Skeletal muscle cell (primary cell): ENCODE data around the gene ALG1L2.
"Not testable (repeated sequence)": the region's sequence is repeated elsewhere in the genome, so short reads cannot be mapped to it uniquely, and the experiment has no call there.

Source experiments
- DNase-seq: peaks from one replicate; pipeline ENCODE4 v3.0.0-alpha.2; 2010; ENCODE audit warnings: low read depth
- H3K4me3 ChIP-seq: 2 replicates; pipeline ENCODE4 v1.5.1; 2011; ENCODE audit warnings: low read depth, mild to moderate bottlenecking, control low read depth, low read length, moderate library complexity

The ALG1L2 gene, protein sequence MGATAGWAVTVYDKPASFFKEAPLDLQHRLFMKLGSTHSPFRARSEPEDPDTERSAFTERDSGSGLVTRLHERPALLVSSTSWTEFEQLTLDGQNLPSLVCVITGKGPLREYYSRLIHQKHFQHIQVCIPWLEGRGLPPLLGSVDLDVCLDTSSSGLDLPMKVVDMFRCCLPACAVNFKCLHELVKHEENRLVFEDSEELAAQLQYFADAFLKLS

DNA sequence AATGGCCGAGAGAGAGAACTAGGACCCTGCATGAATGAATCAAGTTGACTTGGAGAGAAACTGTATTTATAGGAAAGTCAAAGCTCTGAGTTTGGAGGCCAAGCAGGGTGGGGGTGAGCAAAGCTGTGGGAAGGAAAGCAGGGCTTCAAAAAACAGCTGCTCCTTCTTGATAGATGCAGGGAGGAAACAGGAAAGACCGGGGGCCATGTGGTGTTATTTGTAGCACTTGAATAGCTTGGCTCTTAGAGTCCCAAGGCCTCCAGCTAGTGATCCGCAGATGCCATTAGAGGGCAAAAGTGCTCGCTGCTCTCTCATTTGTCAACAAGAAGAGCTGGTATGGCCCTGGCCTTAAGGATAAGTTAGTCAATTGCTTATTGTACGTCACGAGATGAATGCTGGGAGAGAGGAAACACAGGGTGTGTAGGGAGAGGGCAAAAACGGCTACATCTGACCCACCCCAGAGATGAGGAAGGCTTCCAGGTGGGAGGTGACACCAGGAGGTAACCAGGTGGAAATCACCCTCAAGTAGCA, at the start of gene ALG1L2:
ALG1L2 (plus strand) TSS at position 481 of the 531 bp plus-strand sequence. CDS start 186 bp downstream, outside the sequence.
- no peak within 1 kb of the TSS for H3K4me3 ChIP-seq
- no peak for DNase-seq

DNA sequence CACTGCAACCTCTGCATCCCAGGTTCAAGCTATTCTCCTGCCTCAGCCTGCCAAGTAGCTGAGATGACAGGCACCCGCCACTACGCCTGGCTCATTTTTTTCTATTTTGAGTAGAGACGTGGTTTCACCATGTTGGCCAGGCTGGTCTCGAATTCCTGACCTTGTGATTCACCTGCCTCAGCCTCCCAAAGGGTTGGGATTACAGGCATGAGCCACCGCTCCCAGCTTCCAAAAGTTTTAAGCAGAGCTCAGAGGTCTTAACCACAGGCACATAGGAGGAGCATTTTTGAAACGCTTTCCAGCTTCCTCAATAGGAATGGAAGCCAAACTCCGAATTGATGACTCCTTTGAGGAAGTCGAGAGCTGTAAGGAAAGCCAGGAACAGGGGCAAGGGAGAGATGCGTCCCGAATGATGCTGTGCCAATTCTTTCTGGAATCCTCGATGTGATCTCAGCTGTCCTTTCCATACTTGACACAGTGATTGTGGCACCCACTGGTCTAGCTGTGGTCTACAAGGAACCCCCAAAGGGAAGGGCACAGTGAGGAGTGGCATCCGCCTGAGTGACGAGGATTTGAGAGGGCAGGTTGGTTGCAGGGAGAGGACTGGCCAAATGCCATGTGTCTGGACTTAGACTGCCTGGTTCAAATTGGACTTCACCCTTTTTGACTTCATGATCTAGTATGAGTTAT, 44.4 kb upstream of the ALG1L2 start:
- not testable (repeated sequence) for H3K4me3 ChIP-seq
- DNase-seq, result peak; percentile 34

DNA sequence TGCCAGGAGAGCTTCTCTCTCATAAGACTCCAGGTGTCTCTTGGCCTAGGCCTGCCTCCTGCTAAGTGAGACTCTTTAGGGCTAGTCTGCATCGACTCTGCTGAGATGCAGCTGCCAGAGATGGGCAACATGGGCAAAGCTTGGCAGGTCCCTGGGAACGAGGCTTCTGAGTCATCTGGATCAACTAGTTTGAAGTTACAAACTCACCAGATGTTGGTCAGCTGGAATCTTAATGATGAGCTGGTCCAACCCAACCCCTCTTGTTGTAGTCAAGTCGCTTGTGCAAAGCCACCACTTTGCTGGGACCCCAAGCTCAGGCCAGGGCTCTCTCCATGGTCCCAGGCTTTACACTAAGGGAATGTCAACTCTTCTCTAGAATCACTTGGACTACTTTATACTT, 38.9 kb upstream of the ALG1L2 start:
- H3K4me3 ChIP-seq, DNase-seq: not testable (repeated sequence)

DNA sequence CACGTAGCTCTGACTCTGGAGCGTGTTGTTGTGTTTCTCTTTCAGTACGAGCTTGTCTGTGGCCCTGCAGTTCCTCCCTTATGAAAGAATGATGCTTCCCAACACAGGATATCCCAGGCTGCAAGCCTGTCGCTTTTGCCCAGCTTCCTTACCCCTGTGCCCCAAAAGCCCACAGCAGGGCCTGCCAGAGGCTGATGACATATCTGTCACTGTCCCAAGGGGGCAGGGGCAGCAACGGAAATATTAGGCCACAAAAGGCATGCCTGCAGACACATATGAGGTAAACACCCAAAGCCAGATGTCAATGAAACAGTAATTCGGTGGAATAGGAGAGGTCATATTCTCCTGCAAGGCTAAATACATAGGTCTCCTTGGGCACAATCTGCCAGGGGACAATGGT, 38.0 kb upstream of the ALG1L2 start:
- DNase-seq, H3K4me3 ChIP-seq: not testable (repeated sequence)

DNA sequence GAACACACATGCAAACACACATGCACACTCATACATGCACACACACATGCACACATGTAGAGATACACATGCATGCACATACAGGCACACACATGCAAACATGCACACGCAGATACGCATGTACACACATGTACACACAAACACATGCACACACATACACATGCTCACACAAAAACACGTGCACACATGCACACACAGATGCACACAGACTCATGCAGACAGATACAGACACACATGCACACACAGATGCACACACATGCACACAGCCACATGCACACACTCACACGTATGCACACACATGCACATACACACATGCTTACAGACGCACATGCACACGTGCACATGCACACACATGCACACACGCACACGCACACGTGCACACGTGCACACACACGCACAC, 37.3 kb upstream of the ALG1L2 start:
- DNase-seq, result no peak
- H3K4me3 ChIP-seq, result no peak overlapping the region

DNA sequence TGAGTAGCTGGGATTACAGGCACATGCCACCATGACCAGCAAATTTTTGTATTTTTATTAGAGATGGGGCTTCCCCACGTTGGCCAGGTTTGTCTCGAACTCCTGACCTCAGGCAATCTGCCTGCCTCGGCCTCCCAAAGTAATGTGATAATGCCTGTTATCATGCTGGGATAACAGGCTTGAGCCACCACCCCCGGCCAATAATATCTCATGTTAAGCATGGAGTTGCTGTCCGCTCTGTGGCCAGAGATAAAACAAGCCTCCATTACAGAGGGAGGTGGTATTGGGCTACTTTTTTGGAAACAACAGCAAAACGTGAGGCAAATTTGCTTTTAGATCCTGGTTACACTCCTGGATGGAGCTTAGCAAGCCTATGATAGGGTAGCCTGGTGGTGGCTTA, 32.9 kb upstream of the ALG1L2 start:
- no peak for DNase-seq

DNA sequence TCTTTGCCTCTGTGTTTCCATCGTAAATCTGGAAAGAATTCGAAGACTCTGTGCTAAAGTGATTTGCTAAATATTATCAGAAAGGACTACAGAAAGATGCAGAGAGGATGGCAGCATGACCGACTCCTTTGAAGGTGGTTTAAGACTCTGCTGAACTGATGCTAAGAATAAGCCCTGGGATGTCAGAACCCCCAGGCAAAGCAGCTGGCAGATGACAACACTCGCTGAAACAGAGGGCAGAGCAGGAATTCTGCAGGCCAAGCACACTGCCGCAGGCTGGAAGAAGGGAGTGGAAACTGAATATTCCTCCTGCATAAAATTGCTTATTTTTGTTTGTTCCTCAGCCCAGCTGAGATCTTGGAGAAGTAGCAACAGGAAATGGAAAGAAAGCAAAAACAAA, 29.3 kb upstream of the ALG1L2 start:
- DNase-seq, H3K4me3 ChIP-seq: not testable (repeated sequence)

More for the DNA sequence above, 32.9 kb upstream of the ALG1L2 start:
- H3K4me3 ChIP-seq, result no peak overlapping the region

DNA sequence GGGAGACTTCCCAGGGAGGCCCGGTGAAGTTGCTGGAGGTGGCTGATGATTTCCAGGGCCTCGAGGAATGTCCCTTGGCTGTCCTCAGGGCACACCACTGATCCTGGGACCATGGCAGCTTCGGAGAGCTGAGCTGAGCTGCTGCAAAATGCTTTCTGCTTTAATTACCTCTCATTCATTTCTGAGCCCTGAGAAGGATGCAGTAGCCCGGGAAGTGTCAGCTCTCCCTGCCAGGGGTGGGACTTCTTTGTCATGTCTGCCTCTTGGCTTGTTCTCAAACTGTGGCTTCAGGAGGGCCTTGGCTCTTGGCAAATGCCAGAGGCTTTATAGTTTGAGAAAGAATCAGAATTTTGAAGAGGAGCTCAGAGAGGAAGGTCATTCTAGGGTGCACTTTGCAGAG, 28.7 kb upstream of the ALG1L2 start:
- not testable (repeated sequence) for H3K4me3 ChIP-seq, DNase-seq

DNA sequence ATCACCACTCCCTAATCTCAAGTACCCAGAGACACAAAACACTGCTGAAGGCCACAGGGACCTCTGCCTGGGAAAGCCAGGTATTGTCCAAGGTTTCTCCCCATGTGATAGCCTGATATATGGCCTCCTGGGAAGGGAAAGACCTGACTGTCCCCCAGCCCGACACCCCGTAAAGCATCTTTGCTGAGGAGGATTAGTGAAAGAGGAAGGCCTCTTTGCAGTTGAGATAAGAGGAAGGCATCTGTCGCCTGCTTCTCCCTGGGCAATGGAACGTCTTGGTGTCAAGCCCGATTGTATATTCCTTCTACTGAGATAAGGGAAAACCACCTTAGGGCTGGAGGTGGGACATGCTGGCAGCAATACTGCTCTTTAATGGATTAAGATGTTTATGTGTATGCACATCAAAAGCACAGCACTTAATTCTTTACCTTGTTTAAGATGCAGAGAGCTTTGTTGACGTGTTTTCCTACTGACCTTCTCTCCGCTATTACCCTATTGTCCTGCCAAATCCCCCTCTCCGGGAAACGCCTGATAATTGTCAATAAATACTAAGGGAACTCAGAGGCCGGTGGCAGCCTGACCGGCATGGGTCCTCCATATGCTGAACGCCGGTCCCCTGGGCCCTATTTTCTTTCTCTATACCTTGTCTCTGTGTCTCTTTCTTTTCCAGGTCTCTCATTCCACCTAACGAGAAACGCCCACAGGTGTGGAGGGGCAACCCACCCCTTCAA, 23.9 kb upstream of the ALG1L2 start:
- not testable (repeated sequence) for DNase-seq, H3K4me3 ChIP-seq

DNA sequence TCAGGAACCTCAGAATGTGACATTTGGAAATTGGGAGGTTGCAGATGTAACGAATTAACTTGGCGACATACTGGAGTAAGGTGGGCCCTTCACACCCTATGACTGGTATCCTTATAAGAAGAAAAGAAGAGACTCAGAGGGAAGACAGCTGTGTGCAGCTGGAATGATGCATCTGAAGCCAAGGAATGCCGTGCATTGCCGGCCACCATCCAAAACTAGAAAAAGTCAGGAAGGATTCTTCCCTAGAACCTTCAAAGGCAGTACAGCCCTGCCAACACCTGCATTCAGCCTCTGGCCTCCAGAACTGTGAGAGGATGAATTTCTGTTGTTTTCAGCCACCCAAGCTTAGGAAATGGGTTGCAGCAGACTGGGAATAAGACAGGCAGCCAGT, 23.4 kb upstream of the ALG1L2 start:
- H3K4me3 ChIP-seq, DNase-seq: not testable (repeated sequence)

DNA sequence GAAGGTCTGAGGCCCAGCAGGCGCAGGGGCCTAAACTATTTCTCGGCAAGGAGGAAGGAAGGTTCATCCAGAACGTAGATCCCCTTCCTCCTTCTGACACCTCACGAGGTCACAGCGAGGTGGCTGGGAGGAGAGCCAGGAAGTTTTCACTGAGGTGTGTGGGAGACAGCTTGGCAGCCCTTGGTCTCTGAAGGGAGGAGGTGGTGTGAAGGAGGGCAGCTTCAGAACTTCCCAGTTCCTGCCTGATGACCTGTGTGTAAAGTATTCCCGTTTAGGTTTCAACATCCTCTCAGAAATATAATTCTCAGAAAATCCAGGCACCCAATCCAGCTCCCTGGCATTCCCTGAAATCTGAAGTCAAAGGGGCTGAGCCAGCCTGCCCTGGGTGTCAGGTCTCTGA, 22.9 kb upstream of the ALG1L2 start:
- not testable (repeated sequence) for H3K4me3 ChIP-seq
- peak; percentile 18 for DNase-seq

DNA sequence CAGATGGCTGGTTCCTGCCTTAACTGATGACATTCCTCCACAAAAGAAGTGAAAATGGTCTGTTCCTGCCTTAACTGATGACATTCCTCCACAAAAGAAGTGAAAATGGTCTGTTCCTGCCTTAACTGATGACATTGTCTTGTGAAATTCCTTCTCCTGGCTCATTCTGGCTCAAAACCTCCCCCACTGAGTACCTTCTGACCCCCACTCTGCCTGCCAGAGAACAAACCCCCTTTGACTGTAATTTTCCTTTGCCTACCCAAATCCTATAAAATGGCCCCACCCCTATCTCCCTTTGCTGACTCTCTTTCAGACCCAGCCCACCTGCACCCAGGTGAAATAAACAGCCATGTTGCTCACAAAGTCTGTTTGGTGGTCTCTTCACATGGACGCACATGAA, 22.5 kb upstream of the ALG1L2 start:
- not testable (repeated sequence) for DNase-seq, H3K4me3 ChIP-seq

DNA sequence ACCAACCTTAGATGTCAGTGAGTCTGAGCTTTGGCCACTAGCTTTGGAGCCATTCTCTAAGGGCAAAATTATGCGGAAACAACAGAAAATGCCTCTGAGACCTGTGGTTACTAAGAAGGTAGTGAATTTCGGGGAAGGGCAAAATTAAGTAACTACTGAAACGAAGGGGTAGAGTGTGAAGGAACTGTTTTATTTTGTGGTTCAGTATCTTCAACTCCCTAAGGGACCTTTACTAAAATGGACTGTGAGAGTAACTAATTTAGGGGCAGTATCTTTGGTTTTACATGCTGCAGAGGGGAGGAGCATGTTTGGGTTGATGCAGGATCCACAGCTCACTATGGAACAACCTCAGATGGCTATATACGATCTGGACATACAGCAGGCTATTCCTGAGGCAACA, 8.0 kb upstream of the ALG1L2 start:
- DNase-seq, result no peak
- H3K4me3 ChIP-seq, result no peak overlapping the region

DNA sequence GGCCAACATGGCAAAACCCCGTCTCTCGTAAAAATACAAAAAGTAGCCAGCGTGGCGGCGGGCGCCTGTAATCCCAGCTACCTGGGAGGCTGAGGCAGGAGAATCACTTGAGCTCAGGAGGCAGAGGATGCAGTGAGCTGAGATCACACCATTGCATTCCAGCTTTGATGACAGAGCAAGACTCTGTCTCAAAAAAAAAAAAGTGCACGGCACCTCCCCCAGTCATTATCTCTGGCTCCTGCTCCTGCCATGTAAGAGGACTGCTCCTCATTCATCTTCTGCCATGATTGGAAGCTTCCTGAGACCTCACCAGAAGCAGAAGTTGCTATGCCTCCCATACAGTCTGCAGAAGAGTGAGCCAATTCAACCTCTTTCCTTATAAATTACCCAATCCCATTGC, 4.0 kb upstream of the ALG1L2 start:
- DNase-seq, result no peak
- H3K4me3 ChIP-seq, result no peak overlapping the region

DNA sequence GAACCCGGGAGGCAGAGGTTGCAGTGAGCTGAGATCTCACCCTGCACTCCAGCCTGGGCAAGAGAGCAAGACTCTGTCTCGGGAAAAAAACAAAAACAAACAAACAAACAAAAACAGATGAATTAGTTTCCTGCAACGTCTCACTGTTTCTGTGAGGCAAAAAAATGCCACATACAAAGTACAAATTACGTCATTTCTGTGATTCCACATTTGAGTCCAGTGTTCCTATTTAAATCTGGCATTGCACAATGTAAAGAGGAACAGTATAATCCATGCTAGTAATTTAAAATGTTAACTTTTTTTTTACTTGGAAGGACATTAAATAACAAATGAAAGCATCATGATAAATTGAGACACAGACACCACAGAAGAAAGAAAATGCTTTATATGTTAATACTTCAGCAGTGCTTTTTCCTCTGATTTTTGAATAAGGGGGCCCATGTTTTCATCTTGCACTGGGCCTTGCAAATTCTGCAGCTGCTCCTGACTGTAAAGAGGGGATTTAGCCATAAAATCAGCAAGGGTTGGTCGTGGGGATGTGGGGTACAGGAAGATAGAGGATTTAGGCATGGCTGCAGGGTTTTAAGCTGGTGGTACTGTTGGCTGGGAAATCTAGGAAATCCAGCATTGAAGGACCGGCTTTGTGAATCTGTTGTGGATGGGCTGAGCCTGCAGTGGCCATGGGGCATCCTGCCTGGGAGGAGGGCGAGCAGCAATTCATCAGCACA, 1.9 kb downstream of the ALG1L2 start:
- not testable (repeated sequence) for DNase-seq, H3K4me3 ChIP-seq

DNA sequence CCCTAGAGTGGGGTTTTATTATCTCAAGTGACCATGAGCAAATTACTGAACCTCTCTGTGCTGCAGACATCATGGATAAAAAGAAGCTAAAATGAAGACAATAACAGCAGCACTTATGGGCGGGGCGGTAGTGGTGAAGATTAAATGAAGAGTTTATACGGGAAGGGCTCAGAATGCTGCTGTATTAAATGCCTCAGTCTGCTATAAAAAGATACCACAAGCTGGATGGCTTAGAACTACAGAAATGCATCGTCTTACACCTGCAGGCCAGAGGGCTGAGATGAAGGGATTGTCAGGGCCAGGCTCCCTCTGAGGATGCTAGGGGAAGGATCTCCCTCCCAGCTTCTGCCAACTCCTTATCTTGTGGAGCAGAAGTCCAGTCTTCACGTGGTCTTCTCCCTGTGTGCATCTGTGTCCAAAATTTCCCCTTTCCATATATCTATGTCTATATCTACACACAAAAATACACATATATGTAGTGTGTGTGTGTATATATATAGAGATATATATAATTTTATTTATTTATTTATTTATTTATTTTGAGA, 2.9 kb downstream of the ALG1L2 start:
- no peak for DNase-seq

DNA sequence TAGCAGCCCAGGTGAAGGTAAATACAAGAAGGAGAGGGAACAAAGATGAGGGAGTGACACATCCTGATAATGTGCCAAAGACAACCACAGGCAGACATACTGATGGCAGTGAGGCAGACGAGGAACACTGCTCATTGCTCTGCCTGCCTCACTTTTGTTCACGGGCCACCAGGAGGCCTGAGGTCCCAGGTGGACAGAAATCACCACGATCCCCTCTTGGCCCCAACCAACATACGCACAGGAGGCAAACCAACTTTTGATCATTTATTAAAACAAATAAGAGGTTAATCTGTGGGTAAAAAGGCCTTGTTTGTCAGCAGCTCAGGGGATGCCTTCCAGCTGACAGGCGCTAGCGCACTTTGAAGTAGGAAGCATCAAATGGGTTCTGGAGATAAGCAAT, 4.2 kb downstream of the ALG1L2 start:
- no peak overlapping the region for H3K4me3 ChIP-seq
- no peak for DNase-seq

More for the DNA sequence above, 2.9 kb downstream of the ALG1L2 start:
- H3K4me3 ChIP-seq, result no peak overlapping the region

DNA sequence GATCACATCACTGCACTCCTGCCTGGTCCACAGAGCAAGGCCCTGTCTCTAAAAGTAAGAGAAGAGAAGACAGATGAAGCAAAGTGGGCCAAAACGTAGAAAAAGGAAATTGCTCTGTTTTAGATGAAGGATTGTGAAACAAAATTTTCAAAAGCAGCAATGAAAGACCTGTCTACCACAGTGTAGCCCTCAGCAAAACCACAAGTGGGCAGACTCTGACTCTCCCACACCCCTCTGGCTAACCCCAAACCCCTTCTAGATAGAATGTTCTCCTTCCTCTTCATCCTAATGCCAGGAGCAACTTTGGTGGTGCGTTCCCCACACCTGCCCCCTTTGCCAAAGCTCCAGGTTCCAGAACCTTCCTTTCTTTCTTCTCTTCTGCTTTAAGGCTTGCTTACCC, 5.0 kb downstream of the ALG1L2 start:
- DNase-seq, H3K4me3 ChIP-seq: not testable (repeated sequence)

DNA sequence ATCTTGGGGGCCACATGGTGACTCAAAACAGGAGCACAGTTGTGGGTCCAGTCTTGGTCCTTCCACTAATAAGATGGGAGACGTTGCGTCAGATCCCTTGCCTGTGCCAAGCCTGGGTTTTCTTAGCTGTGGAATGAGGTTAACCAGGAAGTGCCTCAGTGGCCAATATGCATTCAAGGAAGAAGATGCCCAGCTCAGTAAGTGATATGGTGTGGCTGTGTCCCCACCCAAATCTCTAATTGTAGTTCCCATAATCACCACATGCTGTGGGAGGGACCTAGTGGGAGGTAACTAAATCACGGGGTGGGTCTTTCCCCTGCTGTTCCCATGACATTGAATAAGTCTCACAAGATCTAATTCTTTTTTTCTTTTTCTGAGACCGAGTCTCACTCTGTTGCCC, 6.4 kb downstream of the ALG1L2 start:
- no peak for DNase-seq
- no peak overlapping the region for H3K4me3 ChIP-seq
